Dedifferentiated amniotic fluid mesenchymal stem cell (primary cell): ENCODE data around the gene CAMP.
A peak's percentile ranks its signal among the peaks of the same experiment; 100 is the strongest.

Experiments used
- DNase-seq: peaks from one replicate; pipeline ENCODE4 v3.0.0-alpha.2; 2016; ENCODE audit errors: extremely low spot score

CAMP gene

DNA sequence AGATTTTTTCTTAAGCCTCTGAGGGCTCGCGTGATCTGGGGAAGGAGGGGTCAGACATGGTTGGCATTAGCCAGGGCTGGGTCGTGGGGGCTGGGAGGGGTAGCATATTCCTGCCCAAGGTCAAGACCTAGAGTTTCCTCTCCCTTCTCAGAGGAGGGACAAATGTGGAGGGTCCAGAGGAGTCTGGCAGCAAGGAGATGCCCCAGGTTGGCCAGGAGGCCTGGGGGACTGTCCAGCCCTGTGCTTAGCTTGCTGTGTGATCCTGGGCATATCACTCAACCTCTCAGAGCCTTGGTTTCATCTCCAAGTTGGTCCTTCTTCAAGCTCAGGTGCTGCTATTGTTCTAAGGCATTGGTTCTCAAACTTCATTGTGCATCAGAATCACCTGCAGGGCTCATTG, 9.1 kb upstream of the CAMP start:
- no peak for DNase-seq

DNA sequence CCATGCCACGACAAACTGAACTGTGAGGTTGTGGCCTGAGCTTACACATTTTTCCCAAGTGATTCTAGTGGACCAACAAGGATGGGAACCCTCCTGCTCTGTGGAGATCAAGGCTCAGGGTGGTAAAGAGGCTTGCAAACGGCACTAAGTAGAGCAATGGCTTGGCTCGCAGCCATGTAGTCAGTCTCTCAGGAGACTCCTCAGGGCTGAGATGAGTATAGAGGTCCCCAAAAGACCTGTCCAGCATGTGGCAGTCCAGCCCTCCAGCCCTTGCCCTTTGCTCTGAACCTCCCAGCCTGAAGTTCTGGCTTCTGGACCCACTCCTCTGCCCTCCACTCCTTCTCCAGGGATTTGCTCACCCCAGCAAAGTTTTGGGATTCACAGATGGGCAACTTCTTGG, 8.3 kb upstream of the CAMP start:
- DNase-seq, result no peak

DNA sequence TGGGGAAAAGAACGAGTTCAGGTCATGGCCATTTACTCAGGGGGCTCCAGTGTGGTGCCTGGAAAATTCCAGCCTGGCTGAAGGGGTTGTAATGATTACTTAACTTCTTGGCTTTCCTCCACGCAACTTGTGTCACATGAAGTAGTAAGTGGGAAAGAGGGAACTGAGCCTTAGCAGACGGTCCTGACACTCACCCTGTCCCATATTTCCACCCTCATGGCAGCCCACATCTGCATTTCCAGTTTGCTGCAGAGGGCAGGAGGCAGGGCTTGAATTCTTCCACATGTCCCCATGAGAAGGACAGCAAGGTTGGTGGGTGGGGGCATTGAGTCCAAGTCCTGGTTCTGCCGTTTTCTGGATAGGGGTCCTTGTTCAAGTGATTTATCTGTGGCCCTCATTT, 7.8 kb upstream of the CAMP start:
- no peak for DNase-seq

DNA sequence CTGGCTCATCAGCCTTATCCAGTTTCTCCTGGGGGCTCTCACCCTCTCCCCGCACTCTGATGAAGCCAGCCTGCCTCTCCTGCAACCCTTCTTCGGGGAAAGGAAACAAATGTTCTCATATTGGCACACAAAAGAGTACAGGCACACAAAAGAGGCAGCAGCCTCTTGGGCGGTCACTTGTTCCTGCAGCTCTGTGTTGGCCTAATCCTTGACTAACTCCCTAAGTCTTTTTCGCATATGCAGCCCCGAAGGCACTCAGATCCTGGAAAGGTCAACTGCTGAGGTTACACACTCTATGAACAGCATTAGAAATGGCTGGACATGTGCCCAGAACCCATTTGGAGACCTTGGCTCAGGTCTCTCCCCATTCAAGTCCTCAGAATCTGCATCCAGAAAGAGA, 7.4 kb upstream of the CAMP start:
- DNase-seq, result no peak

DNA sequence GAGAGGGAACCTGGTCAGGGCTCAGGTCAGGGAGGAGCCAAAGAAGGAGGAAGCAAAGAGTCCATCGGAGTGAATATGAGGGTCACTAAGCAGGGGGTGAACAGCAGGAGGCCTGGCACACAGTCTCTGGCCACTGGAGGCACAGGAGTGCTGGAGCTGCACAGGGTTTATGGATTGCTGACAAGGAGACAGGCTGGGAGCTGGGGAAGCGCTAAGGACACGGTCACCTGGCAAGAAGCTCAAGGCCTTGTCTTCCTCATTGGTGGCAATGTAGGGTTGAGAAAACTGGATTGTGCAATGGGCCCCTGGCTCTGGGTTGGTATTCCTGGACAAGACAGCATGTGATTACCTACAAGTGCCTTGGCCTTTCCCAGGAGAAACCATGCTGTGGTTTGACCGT, 5.8 kb upstream of the CAMP start:
- DNase-seq, result no peak

DNA sequence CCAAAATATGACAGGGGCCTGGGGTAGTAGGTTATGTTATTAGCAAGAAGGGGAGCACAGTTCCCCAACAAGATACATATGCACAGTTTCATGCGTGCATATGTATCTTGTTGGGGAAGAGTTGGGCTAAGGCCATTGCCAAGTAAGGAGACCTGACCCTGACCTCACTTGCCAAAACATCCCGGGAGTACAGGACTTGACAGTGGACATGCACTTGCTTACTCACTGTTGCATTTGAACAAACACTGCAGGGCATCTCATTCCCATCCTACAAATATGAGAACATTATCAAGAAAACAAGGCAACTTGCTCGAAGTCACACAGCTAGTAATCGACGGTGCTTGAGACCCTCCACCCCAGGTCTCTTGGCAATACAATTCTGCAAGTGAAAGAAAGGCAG, 4.8 kb upstream of the CAMP start:
- no peak for DNase-seq

DNA sequence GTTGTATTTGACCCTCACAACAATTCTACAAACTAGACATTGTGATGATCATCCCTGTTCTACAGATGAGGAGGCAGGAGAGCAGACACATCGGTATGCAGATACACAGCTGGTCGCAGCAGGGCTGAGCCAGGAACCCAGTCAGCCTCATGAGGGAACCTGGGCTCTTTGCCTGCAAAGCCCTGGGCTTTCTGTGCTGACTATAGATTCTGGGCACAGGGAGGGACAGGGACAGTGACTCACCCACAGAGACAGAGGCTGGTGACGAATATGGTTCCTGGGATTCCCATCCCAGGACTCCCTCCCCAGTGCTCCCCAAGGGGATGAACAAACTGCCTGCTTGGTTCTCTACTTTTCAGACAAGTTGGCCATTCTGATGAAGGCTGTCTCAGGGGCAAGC, 3.8 kb upstream of the CAMP start:
- no peak for DNase-seq

DNA sequence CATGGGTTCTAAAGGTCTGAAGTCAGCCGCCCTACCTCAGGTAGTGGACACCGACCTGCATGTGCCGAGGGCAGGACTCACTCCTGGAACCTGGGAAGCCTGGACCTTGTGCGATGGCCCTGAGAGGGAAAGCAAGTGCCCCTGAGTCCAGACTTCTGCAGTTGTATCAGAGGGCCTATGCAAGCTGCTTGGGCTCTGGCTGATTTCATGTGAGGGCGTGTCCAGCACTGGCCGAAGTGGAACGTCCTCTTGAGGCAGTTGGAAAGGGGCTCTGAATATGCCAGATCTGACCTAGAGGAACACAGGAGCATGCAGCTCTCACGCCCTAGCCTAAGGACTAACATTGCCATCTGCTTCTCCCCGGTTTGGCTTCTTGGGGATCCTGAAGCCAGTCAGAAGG, 2.5 kb upstream of the CAMP start:
- DNase-seq, result no peak

DNA sequence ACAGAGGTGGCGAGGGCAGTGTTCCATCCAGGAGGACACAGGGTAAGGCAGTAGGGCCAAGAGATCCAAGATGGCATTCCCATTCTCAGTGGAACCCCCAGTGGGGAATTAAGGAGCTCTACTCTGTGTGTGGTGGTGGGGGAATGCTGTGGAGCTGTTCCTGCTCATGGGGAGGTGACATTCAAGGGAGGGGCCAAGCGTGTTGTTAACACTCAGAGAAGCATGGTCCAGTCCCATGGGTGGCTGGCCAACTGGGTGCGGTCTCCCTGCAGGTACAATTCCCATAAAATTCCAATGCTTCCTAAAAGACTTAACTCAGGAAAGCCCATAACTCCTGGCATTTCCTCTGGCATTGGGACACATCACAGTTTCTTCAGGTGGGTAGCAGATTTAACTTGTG, 2.3 kb downstream of the CAMP start:
- no peak for DNase-seq

DNA sequence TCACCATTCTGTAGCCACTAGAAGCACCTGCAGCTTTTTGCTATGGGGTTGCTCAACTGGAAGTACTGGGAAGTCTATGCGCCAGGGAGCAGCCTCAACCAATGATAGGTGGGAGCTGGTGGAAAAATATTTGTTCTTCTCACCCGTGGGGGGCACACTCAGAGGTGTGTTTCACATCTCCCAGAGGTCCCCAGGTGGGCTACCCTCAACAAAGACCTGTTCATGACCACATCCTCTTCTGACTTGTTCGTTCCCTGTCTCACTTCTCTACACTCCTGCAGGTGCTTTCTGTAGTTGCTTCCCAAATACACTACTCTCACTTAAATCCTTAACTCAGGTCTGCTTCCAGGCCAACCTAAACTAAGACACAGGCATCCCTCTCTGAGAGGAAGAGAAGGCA, 3.6 kb downstream of the CAMP start:
- no peak for DNase-seq

DNA sequence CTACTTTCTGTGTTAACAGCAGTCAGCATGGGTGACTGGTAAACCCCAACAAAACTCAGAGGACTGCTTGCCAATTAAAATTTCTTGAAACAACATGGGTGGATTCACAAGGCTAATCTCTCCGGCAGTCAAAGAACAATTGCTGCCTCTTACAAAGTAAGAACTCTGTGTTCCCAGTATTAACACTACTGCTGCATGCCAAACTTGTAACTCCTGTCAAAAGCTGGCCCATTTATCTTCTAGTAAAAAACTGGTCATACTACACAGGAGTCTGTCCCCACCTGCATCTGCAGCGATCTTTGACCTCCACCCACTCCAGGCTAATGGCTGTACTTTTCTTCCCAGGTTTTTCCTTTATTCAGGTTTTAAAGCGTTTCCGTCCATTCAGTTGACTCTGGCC, 8.9 kb downstream of the CAMP start:
- DNase-seq, result no peak

DNA sequence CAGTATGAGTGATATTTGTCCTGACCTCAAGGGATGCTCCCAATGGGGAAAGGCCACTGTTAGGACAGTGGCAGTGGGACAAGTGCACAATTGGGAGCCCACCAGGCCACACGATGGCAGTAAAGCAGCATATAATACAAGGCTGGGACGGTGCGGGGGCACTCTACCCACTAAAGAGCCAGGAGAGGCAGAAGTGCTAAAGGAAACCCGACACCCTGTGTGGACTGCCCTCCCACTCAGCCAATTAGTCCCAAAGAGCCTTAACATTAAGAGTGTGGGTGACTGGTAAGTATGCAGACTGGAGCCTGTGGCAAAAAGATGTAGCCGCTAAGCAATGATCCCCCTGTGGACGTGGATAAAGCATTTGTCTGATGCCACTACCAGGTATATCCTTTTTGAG, 9.4 kb downstream of the CAMP start:
- DNase-seq, result peak; percentile 31

DNA sequence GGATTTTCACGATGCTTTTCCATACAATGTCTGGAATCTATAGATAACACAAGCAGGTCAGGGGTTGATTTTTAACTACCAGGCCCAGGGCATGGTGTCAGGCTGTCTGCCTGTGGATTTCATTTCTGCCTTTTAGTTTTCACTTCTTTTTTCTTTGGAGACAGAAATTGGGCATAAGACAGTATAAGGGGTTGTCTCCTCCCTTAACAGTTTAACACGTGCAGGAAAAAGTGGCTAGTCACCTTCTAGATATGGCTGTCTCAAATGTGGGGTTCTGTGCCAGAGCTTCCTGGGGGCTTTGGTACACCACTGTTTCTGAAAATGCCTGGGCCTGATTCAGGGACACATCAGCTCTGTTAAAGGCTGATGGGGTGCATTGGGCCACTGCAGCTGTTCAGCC, 10.2 kb downstream of the CAMP start:
- DNase-seq, result no peak

DNA sequence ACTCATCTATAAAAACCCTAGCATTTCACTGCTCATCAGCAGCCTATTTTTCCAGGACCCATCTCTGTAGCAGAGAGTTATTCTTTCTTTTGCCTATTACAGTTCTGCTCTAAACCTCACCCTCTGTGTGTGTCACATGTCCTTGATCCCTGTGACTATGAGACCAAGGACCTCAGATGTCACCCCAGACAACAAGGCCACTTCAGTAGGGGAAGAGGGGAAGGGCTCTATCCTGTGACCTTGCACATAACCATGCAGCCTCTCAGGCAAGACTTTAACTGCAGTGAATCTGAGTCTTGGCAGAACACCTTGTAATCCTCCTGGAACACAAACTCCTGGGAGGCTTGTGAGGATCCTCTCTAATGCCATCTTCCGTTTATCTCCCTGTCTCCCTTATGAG, 13.2 kb downstream of the CAMP start:
- DNase-seq, result no peak

DNA sequence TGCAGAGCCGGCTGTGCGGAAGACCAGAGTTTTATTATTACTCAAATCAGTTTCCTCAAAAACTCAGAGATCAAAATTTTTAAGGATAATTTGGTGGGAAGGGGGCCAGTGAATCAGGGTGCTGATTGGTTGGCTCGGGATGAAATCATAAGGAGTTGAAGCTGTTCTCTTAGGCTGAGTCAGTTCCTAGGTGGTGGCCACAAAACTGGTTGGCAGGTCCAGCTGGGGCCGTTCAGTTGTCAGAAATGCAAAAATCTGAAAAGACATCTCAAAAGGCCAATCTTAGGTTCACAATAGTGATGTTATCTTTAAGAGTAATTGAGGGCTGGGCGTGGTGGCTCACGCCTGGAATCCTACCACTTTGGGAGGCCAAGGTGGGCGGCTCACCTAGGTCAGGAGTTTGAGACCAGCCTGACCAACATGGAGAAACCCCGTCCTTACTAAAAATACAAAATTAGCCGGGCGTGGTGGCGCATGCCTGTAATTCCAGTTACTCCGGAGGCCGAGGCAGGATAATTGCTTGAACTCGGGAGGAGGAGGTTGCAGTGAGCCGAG, 15.3 kb downstream of the CAMP start:
- DNase-seq, result no peak

DNA sequence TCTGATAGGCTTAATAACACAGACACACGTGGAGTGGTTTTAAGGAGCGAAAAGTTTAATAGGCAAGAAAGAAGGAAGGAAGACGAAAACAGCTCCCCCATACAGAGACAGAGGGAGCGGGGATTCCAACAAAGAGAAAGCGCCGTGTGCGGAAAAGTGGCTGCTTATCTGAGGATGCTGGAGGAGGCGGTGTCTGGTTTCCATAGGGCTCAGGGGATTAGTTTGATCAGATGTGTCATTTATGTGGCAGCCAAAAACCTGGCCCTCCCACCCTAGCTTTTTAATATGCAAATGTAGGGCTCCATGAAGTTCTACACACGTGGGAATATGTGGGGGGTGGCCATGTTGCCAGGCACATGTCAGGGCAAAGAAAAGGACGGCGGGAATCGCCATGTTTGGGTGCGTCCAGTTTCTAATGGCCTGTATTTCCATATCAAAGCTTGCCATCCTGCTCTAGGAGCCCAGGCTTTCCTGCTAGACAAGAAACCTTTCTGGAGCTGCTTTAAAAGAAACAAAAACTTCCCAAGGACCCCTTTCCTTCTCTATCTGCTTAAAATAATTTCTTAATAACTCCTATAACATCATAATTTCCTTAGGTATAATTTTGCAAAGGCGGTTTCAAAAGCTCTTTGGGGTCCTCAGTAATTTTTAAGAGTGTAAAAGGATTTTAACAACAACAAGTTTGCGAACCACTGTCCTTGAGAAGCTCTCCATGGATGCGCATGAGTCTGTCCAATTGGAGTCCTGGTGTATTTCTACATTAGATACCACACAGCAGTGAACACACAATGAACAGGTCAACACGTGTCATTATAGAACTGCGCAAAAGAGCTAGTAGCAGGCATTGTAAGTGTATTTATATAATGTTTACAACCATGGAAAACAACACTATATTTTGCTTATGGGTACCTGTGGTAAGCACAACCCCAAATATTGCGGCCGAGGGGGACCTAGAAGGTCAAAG, 17.0 kb downstream of the CAMP start:
- no peak for DNase-seq

DNA sequence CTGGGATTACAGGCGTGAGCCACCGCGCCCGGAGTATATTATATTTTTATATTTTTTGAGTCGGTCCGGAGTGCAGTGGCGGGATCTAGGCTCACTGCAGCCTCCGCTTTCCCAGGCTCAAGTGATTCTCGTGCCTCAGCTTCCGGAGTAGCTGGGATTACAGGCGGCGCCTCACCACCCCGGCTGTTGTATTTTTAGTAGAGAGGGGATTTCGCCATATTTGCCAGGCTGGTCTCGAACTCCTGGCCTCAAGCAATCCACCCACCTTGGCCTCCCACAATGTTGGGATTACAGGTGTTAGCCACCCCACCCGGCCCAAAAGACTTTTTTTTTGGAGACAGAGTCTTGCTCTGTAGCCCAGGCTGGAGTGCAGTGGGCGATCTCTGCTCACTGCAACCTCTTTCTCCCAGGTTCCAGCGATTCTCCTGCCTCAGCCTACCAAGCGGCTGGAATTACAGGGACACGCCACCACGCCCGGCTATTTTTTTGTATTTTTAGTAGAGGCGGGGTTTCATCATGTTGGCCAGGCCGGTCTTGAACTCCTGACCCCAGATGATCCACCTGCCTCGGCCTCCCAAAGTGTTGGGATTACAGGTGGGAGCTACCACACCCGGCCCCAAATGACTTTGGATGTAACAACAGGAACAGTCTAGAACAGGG, 18.6 kb downstream of the CAMP start:
- no peak for DNase-seq

DNA sequence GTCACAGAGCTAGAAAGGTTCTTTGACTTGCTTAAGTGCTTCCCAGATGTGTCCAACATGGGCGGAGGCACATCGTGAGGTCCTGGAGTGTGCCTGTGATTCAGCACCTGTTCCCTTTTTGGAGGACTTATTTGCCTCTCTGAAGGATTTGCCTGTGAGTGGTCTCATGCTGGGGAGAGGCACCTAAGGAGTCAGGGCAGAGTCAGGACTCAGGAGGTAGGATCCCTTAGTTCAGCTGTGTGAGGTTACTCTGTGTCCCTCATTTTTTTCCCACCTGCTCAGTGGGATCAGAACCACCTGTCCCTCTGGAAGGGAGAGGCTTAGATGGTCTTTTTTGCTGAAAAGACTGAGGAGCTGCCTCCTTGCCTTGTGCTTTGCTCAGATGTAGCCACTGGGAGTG, 20.6 kb downstream of the CAMP start:
- no peak for DNase-seq

DNA sequence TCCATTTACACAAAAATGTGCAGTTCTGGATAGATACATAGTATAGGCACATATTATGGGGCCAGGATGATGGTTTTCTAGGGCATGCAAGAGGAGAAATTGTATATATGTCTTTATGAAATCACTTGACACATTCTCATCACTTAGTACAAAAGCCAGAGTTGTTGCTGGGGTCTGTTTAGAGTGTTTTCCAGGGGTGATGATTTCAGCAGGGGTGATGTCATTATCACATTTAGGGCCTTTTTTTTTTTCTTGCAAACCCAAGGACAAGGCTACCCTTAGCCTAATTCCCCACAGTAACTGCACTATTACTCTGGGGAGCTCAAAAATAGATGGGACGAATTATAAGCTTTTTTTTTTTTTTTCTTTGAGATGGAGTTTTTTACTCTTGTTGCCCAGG, 21.2 kb downstream of the CAMP start:
- DNase-seq, result no peak

DNA sequence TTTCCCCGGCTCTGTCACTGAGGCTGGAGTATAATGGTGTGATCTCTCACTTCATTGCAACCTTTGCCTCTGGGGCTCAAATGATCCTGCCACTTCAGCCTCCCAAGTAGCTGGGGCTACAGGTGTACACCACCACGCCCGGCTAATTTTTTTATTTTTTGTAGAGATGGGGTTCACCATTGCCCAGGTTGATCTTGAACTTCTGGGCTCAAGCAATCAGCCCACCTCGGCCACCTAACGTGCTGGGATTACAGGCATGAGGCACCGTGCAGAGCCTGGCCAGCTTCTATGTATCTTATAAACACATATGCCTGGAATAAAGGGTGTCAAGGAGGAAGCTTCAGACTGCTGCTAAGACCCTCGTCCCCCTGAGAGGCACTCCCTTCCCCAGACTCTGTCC, 21.8 kb downstream of the CAMP start:
- no peak for DNase-seq

DNA sequence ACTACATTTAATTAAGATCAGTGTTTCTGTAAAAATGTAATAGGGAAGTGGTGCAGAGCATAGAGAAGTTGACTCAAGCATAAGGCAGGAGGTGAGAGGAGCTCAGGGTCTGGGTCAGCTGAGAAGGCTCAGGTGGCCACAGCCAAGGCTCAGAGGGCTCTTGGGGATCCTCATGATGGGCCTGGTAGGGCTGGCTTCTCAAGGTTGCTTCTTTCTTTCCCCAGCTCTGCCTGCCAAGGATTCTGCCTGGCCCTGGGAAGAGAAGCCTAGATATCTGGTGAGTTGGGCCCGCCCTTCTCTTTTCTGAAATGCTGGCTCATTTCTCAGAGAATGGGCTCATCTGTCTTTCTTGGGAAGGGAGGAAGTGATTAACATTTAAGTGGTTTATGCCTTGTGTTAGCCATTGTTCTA, 24.1 kb downstream of the CAMP start:
- no peak for DNase-seq

DNA sequence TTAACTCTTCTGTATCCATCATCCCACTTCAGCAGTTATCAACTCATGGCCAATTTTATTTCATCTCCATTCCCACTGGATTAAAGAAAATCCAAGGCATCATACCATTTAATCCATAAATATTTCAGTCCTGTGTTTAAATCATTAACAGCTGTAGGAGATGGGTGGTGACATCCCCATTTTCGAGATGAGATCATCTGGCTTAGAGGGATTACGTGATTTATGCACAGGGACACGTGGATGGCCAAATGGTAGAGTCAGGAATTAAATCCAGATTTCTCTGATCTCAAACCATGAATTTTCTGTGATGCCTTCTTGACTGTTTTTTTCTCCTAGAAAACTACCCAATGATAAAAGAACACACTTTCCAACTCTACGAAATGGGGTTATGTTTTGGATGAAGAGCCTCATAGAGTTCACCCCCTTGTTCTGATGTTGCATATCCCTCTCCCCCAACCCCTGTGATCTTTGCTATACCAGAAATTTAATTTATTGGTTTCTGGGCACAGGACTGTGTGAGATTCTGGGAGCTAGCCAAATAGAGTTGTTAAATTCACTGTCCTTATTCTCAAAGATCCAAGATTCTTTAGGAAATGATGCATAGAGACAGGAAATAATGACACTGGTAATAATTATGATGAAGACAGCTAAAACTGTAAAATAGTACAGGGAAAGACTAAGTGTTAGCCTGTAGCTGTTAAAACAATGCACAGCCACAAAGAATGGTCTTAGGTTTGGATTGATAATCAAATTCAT, 25.0 kb downstream of the CAMP start:
- no peak for DNase-seq
